ENCODE results near the gene ADAMTS7.
"Not testable (repeated sequence)": the region's sequence is repeated elsewhere in the genome, so short reads cannot be mapped to it uniquely, and the experiment has no call there.

ADAMTS7 gene

DNA sequence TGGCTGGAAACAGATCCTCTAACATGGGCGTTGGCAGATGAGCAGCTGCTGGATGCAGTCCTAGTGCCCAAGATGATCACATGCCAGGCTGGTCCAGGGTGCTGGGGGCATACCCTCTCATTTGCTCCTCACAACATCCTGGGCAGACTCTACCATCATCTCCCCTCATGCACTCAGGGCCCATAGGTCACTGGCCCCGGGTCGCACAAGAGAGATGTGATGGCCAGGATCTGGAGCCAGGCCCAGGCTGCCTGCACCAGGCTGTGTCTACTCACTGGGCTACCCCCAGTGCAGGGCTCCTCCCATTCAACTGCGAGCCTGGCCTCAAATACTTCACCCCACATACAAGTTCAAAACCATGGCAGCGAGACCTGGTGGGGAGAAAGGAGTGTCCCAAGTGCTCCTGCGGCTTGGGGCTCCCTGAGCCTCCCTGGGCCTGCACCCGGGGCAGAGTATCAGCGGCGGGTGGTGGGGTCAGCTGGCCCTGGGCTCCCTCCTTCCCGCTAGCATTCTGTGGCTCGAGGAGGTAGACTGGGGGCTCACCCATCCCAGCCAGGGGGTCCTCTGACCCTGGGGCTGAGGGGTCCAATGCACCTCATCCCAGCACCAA, 32.0 kb downstream of the ADAMTS7 start:
- DNase-seq, result not testable (repeated sequence)

DNA sequence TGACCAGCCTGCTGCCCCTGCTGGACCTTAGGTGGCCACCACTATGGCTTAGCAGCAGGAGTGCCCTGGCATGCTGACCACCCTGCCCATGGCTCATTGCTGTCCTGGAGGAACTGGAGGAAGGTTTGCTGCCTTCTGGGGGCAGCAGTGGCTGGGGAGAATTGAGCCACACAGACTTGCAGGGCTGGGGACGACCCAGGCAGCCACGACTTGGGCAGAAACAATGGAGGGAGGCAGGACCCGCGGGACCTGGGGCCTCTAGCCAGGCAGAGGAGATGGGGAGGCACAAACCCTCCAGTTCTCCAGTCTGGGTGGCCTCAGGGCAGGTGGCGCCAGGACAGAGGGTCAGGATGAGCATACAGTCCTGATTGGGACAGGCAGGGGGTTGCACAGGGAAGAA, 32.8 kb downstream of the ADAMTS7 start:
- DNase-seq, result no peak

DNA sequence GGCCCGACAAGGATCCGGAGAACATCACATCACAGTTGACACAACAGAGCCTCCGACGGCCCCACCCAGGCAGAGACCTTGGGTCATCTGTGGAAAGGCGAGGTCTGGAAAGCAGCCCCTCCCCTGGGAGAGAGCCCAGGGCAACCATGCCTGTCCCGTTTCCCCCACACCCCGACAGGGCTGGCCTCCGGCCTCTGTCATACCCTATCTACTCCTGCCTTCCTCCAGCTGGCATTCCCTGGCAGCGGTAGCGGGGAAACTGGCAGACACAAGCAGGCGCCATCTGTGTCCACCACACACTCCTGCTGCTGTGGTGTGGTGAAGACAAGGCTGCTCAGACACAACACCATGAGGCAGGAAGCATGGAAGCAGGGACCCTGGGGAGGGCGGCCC, 33.3 kb downstream of the ADAMTS7 start:
- DNase-seq, result not testable (repeated sequence)

DNA sequence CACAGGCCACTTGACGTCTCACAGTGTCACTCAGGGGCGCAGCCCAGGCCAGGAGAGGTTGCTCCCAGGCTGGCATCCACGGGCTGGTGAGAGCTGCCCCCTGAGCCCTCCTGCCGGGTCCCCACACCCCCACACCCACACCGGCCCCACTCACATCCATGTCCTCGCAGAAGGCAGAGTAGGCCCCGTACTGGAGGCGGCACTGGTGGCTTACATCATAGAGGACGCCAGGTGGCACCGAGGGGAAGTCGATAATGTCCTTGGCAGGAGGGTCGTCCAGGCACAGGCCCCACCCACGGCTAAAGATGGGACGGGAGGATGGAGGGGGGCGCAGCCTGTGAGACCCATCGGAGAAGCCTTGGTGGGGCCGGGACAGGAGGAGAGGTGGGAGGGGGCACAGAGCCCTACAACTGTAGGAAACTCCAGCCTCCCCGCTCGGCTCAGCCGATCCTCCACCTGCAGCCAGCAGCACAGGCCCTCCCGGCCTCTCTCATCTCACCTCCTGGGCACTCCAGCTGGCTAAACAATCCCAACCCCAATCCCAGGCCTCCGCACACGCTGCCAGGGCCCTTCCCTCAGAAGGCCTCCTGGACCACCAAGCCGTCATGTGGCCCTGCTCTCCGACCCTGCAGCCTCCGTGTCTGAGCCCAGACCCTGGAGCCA, 33.8 kb downstream of the ADAMTS7 start:
- not testable (repeated sequence) for DNase-seq

DNA sequence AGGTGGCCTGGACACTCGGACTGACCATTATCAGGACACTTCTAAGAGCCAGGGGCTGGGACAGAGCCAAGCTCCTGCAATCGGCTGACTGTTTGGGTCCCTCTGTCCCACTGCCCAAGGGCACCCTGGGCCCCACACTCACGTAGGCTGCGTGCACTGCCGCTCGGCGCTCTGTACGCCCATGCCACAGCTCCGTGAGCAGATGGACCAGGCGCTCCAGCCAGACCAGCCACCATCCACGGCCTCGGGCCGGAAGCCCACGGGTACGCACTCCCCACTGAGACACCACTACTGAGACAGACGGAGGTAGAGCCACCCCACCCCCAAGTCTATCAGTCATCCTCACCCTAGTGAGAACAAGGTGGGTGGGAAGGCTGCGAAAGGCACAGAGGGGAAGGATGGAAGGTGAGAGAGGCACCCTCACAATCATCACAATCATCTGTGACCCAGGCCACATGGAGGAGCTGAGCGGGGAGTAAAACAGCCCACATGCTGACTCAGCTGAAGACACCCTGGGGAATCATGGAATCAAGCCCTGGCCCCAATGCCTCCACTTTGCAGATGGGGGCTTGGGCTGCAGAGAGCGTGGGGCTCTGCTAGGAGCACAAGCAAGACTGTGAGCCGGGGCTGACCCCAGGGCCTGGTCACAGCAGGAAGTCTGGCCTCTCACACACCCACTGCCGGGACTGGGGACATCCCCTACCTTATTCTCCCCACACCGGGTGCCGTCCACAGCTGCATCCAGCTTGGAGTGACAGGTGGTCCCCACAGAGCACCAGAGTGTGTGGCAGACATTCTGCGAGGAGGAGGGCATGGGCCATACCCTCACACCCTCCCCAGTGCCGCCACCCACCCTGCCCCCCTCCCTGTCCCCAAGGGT, 35.0 kb downstream of the ADAMTS7 start:
- DNase-seq, result not testable (repeated sequence)

DNA sequence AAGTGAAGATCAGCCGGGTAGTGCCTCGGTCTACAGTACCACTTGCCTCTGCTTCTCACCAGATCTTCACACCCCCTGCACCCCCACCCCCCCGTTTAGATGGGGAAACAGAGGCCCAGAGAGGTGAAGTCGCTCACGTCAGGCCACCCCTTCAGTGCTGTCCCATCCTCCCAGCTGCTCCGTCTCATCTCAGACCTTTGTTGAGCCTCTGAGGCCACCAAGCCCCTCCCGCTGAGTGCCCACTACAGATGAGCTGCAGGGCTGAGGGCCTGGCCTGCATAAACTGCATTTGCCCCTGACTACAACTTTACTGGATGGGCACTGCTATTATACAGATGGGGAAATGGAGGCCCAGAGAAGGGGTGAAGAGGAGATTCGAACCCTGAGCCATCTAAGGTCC, 35.8 kb downstream of the ADAMTS7 start:
- no peak for DNase-seq

DNA sequence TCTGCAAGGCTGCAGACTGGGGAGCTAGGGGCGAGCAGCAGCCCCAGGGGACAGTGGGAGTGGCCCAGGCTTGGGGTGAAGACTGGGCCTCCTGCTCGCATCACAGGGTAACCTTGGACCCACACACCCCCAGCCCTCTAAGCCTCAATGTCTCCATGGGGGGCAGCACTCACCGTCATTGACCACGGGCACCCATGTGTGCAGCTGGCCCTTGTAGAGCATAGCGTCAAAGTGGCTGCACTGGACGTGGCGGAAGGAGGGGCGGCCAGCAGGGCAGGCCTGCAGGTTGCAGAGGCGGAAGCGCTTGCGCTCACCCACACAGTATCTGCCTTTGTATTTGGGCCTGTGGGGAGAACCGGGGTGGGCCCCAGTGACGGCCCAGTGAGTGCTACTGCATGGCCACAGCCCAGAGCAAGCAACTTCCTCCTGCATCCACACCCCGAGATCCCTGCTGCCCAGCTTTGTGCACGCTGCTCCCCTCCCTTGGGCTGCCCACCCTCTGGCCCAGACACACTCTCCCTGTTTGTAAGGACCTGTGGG, 36.7 kb downstream of the ADAMTS7 start:
- not testable (repeated sequence) for DNase-seq

DNA sequence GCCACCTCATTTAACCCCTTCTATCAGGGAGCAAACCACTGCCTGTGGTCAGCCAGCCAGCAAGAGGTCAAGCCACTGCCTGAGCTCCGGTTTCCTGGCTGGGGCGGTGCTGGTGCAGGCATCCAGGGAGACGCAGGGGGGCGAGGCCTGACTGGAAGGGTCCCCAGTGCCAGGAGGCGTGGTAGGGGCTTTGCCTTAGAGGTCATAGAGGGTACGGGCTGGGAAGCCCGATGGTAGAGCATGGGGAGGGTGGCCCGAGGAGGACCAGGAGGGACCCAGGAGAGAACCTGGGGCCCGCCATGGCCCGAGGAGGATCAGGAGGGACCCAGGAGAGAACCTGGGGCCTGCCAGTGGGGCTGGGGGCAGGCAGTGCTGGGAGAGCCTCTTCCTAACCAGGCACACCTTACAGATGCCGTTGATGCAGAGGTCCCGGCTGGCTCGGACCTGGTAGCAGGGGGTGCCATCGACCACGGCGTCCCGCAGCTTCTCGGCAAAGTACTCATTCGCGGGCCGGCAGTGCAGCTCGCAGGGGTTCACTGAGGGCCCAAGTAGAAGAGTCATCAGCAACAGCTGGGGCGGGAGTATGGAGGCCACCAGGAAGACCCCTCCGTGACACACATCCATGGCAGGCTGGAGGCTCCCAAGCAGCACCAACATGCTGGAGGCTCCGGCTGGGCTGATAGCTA, 37.4 kb downstream of the ADAMTS7 start:
- not testable (repeated sequence) for DNase-seq

DNA sequence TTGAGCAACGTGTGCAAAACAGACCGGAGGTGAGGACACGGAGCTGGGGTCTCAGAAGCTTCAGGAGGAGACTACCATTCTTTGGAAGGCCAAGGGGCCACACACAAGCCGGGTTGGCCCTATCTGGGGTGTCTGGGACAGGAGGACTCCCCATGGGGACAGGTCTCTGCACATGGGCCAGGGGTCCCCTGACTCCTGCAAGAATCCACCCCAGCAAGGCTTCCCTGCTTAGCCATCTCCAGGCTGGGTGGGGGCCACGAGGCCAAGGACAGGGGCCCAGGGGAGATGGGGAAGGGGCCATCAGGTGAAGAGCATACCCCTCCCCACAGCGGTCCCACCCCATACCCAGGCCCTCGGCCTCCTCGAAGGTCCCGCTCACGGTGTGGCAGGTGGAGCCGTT, 38.5 kb downstream of the ADAMTS7 start:
- DNase-seq, result no peak

DNA sequence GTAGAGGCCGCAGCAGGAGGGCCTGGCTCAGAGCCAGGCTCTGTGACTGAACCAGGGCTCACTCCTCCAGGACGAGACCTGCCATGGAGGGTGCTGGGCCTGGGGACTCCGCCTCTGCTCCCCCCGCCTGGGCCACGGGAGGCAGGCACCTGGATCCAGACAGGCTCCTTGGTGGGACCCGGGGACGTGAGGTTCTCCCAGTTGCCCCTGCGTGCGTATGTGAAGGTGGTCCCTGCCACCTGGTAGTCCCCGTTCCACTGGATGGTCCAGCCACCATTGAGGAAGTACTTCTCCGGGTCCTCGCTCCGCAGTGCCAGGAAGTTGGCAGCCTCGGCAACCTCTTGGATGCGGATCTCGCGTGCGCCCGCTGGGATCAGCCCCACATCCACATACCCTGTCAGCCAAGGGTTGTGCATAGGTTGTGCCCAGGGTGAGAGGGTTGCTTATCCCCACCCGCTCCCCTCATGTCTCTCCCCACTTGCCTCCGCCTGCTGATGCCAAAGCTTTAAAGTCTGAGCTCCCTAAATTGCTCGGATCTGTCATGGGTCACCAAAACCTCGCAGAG, 39.7 kb downstream of the ADAMTS7 start:
- DNase-seq, result not testable (repeated sequence)

DNA sequence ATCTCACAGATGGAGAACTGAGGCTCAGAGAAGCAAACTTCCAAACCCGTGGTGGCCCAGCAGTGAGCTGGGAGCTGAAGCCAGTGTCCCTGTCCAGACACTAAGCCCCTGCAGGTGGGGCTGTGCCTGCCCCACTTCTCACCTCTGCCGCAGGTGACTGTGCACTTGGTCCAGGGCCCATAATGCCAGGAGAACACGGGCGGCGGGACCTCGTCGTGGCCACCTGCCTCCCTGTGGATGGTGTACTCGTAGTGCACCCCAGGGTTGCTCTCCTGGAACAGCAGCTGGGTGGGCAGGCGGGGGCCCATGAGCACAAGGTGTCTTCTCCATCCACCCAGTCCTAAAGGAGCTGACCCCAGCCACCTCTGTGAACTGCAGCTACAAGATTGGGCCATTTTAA, 40.2 kb downstream of the ADAMTS7 start:
- not testable (repeated sequence) for DNase-seq

DNA sequence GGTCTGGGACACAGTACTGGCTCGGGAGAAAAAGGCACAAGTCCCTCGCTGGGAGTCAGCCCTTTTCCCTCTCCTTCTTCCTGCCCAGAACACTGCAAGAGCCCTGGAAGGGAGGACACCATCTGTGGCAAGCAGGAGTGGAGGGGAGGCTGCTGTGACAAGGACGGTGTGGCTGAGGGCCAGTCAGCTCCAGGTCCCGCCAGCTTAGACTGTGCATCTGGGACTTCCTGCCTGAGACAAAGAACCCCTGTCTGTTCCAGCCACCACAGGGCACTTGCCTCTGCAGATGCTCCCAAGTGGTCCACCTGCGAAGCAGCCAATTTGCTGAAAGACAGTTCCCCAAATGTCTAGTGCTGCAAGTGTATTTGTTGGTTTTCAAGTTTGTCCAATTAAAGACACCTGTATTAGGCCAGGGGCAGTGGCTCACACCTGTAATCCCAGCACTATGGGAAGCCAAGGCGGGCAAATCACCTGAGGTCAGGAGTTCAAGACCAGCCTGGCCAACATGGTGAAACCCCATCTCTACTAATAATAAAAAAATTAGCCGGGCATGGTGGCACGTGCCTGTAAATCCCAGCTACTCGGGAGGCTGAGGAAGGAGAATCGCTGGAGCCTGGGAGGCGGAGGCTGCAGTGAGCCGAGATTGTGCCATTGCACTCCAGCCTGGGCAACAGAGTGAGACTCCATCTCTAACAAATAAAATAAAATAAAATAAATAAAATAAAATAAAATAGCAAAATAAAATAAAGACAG, 41.6 kb downstream of the ADAMTS7 start:
- DNase-seq, result not testable (repeated sequence)

DNA sequence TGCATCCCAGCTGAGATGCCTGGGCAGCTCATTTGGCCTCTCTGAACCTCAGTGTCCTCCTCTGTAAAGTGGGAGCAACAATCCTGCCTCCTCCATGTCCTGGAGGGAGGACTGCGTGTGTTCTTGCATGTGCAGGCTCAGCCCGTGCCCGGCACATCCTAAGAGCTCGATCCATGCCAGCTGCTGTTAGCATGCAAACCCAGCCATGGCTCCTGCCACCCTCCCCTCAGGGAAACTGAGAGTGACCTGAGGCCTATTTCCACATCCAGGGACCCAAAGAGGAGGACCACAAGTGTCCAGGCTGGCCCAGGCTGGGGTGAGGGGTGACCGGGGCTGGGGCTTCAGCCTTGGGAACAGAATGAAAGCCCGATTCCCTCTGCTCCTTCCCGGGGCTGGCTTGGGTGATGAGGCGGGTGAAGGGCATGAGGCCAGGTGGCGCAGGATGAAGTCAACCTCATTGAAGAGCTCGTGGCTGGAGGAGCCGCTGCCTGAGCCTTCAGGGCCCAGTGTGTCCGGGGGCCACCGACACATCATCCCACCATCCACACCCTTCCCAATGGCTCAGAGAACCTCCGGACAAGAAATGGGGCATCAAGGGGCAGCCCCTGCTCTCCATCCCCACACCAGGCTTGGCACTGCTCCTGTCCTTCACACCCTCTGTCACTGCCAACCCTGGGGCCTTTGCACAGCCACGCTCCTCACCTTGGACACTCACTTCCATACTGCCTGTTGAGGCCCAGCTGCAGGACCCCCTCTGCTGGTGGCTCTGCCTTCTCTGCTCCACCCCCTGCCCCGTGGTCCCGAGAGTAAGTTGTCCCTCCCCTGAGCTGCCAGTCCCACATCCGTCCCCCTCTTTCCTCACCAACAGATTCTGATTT, 42.5 kb downstream of the ADAMTS7 start:
- no peak for DNase-seq

DNA sequence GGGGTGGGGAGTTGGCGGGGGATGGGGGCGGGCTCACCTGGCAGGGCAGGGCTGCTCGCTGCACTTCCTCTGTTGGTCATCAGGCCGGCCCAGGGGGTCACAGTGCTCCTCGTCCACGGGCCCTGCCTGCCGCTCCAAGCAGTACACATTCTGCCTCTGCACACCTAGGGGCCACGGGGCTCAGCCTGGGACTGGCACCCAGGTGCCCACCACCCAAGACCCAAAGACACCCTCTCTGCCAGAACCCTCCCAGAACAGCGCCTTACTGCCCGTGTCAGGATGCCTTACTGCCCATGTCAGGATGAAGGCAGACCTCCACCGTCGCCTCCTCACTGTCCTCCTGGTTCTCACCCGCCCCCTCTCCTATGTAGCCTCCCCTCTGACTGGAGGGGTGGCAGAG, 43.2 kb downstream of the ADAMTS7 start:
- no peak for DNase-seq

DNA sequence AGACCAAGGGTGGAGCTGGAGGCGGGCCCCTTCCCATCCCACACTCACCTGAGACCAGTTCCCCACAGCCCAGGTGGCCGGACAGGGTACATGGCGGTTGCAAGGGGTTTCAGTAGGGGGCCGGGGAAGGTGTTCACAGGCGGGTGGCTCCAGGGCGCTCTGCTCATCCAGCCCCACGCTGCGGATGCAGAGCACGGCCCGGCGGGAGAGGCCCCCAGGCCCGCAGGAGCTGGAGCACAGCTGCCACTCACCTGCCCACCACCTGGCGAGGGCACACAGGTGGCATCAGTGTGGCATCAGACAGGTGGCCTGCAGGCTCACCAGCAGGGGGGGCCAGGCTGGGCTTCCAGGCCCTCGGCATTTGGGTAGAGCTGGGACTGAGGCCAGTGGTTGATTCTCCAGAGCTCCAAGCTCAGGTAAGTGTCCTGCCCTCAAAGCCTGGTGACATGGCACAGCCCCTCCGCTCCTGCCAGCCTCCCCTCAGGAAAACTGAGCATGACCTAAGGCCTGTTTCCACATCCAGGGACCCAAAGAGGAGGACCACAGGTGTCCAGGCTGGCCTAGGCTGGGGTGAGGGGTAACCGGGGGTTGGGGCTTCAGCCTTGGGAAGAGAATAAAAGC, 43.8 kb downstream of the ADAMTS7 start:
- no peak for DNase-seq

DNA sequence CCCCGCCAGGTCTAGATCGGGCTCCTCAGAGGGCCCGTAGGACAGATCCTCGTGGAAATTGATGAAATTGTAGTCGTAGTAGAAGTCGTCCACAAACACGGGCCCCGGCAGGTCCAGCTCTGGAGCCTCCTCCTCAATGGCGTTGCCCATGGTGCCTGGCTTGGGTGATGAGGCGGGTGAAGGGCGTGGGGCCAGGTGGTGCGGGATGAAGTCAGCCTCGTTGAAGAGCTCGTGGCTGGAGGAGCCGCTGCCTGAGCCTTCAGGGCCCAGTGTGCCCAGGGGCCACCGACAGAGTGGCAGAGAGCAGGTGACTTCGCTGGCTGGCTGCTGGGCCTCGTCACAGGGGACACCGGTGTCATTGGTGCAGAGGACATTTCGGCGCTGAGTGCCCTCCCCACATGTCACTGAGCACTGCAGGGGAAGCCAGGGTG, 44.6 kb downstream of the ADAMTS7 start:
- not testable (repeated sequence) for DNase-seq

DNA sequence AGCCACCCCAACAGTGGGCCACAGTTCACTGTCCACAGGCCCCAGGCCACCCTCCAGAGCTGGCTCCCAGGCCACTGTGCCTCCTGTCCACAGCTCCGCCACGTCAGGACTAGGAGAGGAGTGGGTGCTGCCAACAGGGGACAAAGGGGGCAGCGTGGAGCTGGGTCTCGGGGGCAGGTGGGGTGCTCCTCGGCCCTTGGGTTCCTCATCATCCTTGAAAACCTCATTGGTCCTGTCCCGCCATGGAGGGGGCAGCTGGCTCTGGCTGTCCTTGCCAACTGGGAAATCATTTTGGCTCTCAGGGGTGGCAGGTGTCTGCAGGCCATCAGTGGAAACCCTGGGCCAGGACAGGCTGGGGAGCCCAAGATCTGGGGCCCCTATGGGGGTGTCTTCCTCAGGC, 45.2 kb downstream of the ADAMTS7 start:
- no peak for DNase-seq

DNA sequence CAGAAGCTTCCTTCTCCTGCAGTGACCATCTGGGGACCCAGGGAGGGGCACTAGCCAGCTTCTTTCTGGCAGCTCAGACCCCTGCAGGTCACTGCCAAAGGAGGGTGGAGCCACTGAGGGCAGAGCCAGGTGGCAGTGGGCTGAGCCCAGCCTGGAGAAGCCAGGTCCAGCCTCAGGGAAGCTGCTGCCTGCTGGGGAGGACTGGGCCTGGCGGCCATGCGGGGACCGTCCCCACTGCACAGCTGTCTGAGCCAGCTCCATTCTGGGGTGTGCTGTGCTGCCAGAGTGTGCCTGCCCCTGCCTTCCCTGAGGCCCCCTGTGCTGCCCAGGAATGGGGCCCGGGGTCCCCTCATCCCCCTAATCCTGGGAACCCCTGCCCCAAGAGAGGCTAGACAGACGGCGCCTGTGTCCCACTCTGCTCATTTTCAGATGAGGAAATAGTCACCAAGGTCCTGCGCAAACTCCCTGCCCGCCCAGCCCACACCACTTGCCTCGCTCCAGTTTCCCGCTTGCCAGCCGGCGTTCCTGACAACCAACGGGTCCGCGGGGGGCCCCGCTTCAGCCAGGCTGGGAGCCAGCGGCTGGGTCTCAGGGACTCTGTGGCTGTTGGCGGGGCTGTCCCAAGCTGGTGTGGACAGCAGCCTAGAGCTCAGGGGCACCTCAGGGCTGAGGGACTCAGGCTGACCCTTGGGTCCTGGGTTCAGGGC, 46.0 kb downstream of the ADAMTS7 start:
- not testable (repeated sequence) for DNase-seq

DNA sequence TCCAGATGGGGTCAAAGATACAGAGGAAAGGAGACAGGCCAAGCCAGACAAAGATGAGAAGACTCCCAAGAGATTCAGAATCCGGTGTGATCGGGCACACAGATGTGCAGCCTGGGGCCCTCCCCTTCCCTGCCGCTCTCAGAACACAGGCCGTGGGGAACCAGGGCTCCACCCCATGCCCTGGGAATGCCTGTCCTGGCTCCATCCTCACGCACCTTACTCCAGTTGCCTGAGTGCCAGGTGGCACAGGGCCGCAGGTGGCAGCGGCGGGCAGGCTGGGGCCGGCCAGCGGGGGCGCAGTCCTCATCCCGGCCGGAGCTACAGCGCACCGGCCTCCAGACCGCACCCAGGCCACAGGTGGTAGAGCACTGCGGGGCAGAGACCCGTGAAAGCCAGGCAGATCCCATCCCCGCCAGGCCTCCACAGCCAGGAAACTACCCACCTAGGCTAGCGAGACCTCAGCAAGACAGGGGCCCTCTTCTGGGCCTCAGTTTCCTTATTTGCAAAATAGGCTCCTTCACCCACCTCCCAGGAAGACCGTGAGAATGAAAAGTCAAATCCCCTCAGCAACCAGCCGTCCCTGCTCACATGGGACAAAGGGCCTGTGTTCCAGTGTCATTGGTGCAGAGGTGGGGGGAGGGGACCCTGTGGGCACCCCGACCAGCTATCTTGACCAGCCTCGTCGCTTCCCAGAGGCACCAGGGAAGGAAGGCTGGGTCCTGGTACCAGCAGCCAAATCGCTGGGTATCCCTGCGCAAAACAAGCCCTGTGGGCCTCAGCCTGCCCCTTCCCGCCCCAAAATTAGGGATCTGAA, 46.7 kb downstream of the ADAMTS7 start:
- DNase-seq, result not testable (repeated sequence)

Data from kidney glomerular epithelial cell (primary cell).